Osteocyte (in vitro differentiated cells): ENCODE data around the gene B3GAT3. TPM values are rescaled to one million over a fixed set of nuclear protein-coding genes. Genes with fewer than 3 reads are reported as not detected.

ENCODE experiments used
- DNase-seq: peaks from one replicate; pipeline ENCODE4 v3.0.0; 2021; ENCODE audit warnings: mixed read lengths; ENCODE audit not compliant: unreplicated experiment; ENCODE audit errors: extremely low spot score
- H3K27ac Mint-ChIP-seq: one replicate; pipeline ENCODE4 v1.8.0; 2021; ENCODE audit warnings: mild to moderate bottlenecking, mixed read lengths; ENCODE audit not compliant: unreplicated experiment
- H3K27me3 Mint-ChIP-seq: one replicate; pipeline ENCODE4 v1.8.0; 2021; ENCODE audit warnings: mixed read lengths; ENCODE audit not compliant: unreplicated experiment
- H3K36me3 Mint-ChIP-seq: one replicate; pipeline ENCODE4 v1.8.0; 2021; ENCODE audit warnings: mixed read lengths; ENCODE audit not compliant: unreplicated experiment
- H3K4me1 Mint-ChIP-seq: one replicate; pipeline ENCODE4 v1.8.0; 2021; ENCODE audit warnings: mixed read lengths; ENCODE audit not compliant: unreplicated experiment
- H3K4me3 Mint-ChIP-seq: one replicate; pipeline ENCODE4 v1.8.0; 2021; ENCODE audit warnings: mild to moderate bottlenecking, moderate library complexity, mixed read lengths; ENCODE audit not compliant: unreplicated experiment
- H3K9me3 Mint-ChIP-seq: one replicate; pipeline ENCODE4 v1.8.0; 2021; ENCODE audit warnings: mixed read lengths; ENCODE audit not compliant: unreplicated experiment
- CTCF ChIP-seq: fragments of 200-600 bp; sonication (generic); IDR thresholded peaks from 2 replicates; pipeline ENCODE4 v1.5.0; 2021; ENCODE audit warnings: antibody characterized with exemption, mild to moderate bottlenecking, moderate library complexity
- total RNA-seq: library from RNA; stranded (reverse); gene quantifications from 2 replicates; pipeline ENCODE4 v1.2.1, GENCODE V29; 2021

The B3GAT3 gene
- total RNA-seq, 1 donor from 2014 or later = 35.8 TPM

GRCh38 chr11:62645946-62646824 lies 24.4 kb upstream of the B3GAT3 start, which contains the start of gene GANAB:
TSS of gene GANAB (minus strand) at chr11:62646613. CDS start at chr11:62646599, 14 bp downstream.
- H3K36me3 Mint-ChIP-seq = peaks cover 7% of the 10 kb centered on the region
- DNase-seq = peak; percentile 99
- H3K4me1 Mint-ChIP-seq = peaks cover 20% of the 10 kb centered on the region
- H3K4me3 Mint-ChIP-seq = peak within 1 kb of the TSS; percentile 97
- no peaks in the 10 kb centered on the region for H3K27me3 Mint-ChIP-seq
- H3K9me3 Mint-ChIP-seq = no peaks in the 10 kb centered on the region
- no peak for TF ChIP-seq CTCF
- peak within 1 kb of the TSS; percentile 93 for H3K27ac Mint-ChIP-seq

GRCh38 chr11:62645671-62645945 lies 23.8 kb upstream of the B3GAT3 start:
- no peak for TF ChIP-seq CTCF
- H3K4me3 Mint-ChIP-seq = peak overlapping the region; percentile 97
- no peak for DNase-seq
- H3K27me3 Mint-ChIP-seq = no peaks in the 10 kb centered on the region
- peak overlapping the region; percentile 93 for H3K27ac Mint-ChIP-seq
- peaks cover 7% of the 10 kb centered on the region for H3K36me3 Mint-ChIP-seq
- H3K9me3 Mint-ChIP-seq = no peaks in the 10 kb centered on the region
- peaks cover 20% of the 10 kb centered on the region for H3K4me1 Mint-ChIP-seq

GRCh38 chr11:62644220-62644619 lies 22.4 kb upstream of the B3GAT3 start:
- Mint-ChIP-seq H3K9me3 (no peaks in the 10 kb centered on the region), H3K27ac (no peak overlapping the region), H3K4me1 (peaks cover 20% of the 10 kb centered on the region), H3K36me3 (peaks cover 9% of the 10 kb centered on the region), H3K27me3 (no peaks in the 10 kb centered on the region), H3K4me3 (peak overlapping the region; percentile 26)
- no peak for DNase-seq
- no peak for TF ChIP-seq CTCF

GRCh38 chr11:62632492-62632891 lies 10.7 kb upstream of the B3GAT3 start:
- Mint-ChIP-seq H3K27me3 (no peaks in the 10 kb centered on the region), H3K9me3 (no peaks in the 10 kb centered on the region), H3K4me3 (no peak overlapping the region), H3K36me3 (peaks cover 62% of the 10 kb centered on the region), H3K4me1 (no peaks in the 10 kb centered on the region), H3K27ac (no peak overlapping the region)
- no peak for TF ChIP-seq CTCF
- no peak for DNase-seq

GRCh38 chr11:62627713-62628112 lies 5.9 kb upstream of the B3GAT3 start:
- TF ChIP-seq CTCF = no peak
- Mint-ChIP-seq H3K36me3 (peaks cover 55% of the 10 kb centered on the region), H3K4me1 (no peaks in the 10 kb centered on the region), H3K27me3 (no peaks in the 10 kb centered on the region), H3K9me3 (no peaks in the 10 kb centered on the region), H3K27ac (no peak overlapping the region), H3K4me3 (no peak overlapping the region)
- DNase-seq = no peak
